K562 (cell line): Measurements from ENCODE around the gene CELSR1.

ENCODE experiments used
- PCBP2 ChIP-seq: fragments of 200-400 bp; formaldehyde crosslinking; IDR thresholded peaks from 2 replicates; pipeline ENCODE4 v1.6.1; 2018; ENCODE audit warnings: low read length, low read depth, mild to moderate bottlenecking, moderate library complexity; ENCODE audit not compliant: poor library complexity, severe bottlenecking
- POLR2A ChIP-seq: fragments of 450-650 bp; conservative IDR thresholded peaks from 2 replicates; pipeline ENCODE4 v1.6.1; 2016
- TF ChIP-seq, protein P1 (sequence below), 2 experiments: fragments of 450-650 bp in 1 of 2; sonication (generic) in 1 of 2; formaldehyde crosslinking; conservative IDR thresholded peaks; 2 replicates each; pipeline versions ENCODE4 v1.4.0 to v1.8.1; 2020 to 2022; ENCODE audit warnings: mild to moderate bottlenecking in 1 of 2, missing genetic modification reagents in 1 of 2

DNA sequence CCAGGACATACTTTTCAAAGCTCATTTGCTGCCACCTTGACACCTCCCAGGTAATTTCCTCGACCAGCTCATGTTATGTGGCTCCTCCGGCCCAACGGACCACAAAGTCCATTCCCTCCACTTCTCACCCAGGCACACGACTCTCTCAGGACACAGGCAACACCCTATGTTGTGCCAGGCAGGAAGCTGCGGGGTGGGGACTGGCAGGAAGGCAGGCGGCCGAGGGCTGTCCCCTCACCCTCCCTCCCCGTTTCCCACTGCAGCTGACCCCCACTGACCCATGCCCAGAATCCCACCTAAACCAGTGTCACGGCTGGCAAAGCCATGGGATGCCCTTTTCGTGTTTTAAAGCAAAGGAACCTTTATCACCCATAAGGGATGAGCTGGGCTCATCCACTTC is 20.8 kb downstream of the CELSR1 start:
- TF ChIP-seq POLR2A (no peak), PCBP2 (no peak)
- TF ChIP-seq, protein P1, sequence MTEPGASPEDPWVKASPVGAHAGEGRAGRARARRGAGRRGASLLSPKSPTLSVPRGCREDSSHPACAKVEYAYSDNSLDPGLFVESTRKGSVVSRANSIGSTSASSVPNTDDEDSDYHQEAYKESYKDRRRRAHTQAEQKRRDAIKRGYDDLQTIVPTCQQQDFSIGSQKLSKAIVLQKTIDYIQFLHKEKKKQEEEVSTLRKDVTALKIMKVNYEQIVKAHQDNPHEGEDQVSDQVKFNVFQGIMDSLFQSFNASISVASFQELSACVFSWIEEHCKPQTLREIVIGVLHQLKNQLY (CRISPR knock-in tag; conservative IDR thresholded peaks at IDR 0.05): no peak
